Uterus (tissue), 2 donors: ENCODE measurements around the gene XXYLT1.

Experiments
- POLR2A ChIP-seq, 2 donors: fragments of 450-650 bp; IDR thresholded peaks; one replicate each; pipeline ENCODE4 v1.6.1; 2016; ENCODE audit warnings: antibody characterized with exemption in 2 of 2, mild to moderate bottlenecking in 1 of 2, moderate library complexity in 1 of 2
- TF ChIP-seq, protein P1 (sequence below), 4 experiments: fragments of 200-600 bp in 2 of 4; fragments of 450-650 bp in 2 of 4; sonication (generic) in 2 of 4; IDR thresholded peaks; one replicate each; pipeline ENCODE4 v1.5.1; 2016 to 2019; ENCODE audit warnings: antibody characterized with exemption in 4 of 4, mild to moderate bottlenecking in 2 of 4, moderate library complexity in 1 of 4

DNA sequence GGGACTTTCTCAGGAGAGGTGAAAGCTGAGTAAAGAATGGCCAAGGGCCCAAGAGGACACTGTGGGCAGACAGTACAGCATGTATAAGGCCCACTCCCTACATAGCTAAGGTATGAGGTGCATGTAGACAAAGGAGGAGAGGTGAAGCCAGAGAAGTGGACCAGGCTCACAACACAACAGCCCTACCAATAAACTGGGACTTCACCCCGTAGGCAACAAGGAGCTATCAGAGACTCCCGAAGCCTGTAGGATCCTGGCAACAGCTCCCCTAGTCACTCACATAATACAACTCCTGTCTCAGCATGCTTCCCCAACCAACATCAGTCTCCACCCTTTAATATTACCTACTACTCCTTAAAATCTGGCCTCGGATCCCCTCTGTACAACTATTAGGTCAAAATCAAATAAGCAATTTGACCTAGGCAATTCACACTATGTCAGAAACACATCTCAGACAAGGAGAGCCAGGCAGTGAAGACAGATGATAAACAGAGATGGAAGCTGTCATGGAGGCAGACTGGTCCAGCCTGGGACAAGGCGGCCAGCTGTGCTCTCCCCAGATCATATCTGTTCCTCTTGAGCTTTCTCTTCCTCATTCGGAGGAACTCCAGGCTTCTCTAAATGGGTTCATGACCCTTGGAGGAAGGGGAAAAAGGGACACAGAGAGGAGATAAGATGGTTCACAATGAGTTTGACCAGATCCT is 1.4 kb downstream of the XXYLT1 start:
- TF ChIP-seq, protein P1, sequence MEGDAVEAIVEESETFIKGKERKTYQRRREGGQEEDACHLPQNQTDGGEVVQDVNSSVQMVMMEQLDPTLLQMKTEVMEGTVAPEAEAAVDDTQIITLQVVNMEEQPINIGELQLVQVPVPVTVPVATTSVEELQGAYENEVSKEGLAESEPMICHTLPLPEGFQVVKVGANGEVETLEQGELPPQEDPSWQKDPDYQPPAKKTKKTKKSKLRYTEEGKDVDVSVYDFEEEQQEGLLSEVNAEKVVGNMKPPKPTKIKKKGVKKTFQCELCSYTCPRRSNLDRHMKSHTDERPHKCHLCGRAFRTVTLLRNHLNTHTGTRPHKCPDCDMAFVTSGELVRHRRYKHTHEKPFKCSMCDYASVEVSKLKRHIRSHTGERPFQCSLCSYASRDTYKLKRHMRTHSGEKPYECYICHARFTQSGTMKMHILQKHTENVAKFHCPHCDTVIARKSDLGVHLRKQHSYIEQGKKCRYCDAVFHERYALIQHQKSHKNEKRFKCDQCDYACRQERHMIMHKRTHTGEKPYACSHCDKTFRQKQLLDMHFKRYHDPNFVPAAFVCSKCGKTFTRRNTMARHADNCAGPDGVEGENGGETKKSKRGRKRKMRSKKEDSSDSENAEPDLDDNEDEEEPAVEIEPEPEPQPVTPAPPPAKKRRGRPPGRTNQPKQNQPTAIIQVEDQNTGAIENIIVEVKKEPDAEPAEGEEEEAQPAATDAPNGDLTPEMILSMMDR (IDR thresholded peaks at IDR 0.05): no peak
- no peak for TF ChIP-seq POLR2A (IDR thresholded peaks at IDR 0.05)
